Left lung (tissue), 10 donors: ENCODE measurements around the gene IMMP2L. TPM values are rescaled to one million over a fixed set of nuclear protein-coding genes. Genes with fewer than 3 reads are reported as not detected.

ENCODE experiments used
- ATAC-seq: fragments of 200-7000 bp; cut with Tn5 transposase; one replicate; pipeline ENCODE4 v1.9.1; 2020; ENCODE audit warnings: moderate library complexity
- DNase-seq, 4 donors: peaks; one replicate each; pipeline ENCODE4 v3.0.0-alpha.2; 2013 to 2020
- H3K27ac ChIP-seq, 2 donors: fragments of 200-600 bp; sonication (generic) in 1 of 2; one replicate each; pipeline versions ENCODE4 v1.5.0 to v1.8.0; 2020 to 2021
- H3K27me3 ChIP-seq, 2 donors: fragments of 200-600 bp; sonication (generic) in 1 of 2; one replicate each; pipeline versions ENCODE4 v1.5.0 to v1.8.0; 2020 to 2021
- H3K36me3 ChIP-seq, 2 donors: fragments of 200-600 bp; sonication (generic) in 1 of 2; one replicate each; pipeline versions ENCODE4 v1.5.0 to v1.8.0; 2020 to 2021
- H3K4me1 ChIP-seq, 2 donors: fragments of 200-600 bp; one replicate each; pipeline ENCODE4 v1.8.0; 2021
- H3K4me3 ChIP-seq, 2 donors: fragments of 200-600 bp; sonication (generic) in 1 of 2; one replicate each; pipeline versions ENCODE4 v1.5.0 to v1.8.0; 2020 to 2021; ENCODE audit warnings: mild to moderate bottlenecking in 1 of 2
- H3K9me3 ChIP-seq, 2 donors: fragments of 200-600 bp; sonication (generic) in 1 of 2; one replicate each; pipeline versions ENCODE4 v1.5.0 to v1.8.0; 2020 to 2021
- intact Hi-C, 2 donors: fragments of 100-400 bp; cut with DNase I; formaldehyde crosslinking; loops; one replicate each; pipeline versions ENCODE4 v1.11.2 to v1.14.2; 2022
- polyA plus RNA-seq, 6 donors: library from polyadenylated mRNA; unstranded; fragments of 120-200 nt; gene quantifications; one replicate each; pipeline ENCODE4 v1.2.1, GENCODE V29; 2013; ENCODE audit not compliant: insufficient read length in 6 of 6
- total RNA-seq, 2 donors: library from RNA; stranded (reverse); fragmentation: NEBNext Ultra II Directional; extraction: Animal tissue kit (Norgen Biotek cat#: 25700); gene quantifications; one replicate each; pipeline ENCODE4 v1.2.1, GENCODE V29; 2021
- TF ChIP-seq, protein P1 (sequence below), 2 donors: fragments of 200-600 bp; sonication (generic) in 1 of 2; IDR thresholded peaks; one replicate each; pipeline versions ENCODE4 v1.5.0 to v1.8.0; 2021; ENCODE audit warnings: antibody characterized with exemption in 2 of 2
- donor health status: DM: no; HTN: yes; CAD: no.
- donor health status: DM: no; HTN: no; CAD: no.

Gene IMMP2L
- total and polyA plus RNA-seq, 8 donors, result 10.3 to 30.1 (median 25.7) TPM

DNA sequence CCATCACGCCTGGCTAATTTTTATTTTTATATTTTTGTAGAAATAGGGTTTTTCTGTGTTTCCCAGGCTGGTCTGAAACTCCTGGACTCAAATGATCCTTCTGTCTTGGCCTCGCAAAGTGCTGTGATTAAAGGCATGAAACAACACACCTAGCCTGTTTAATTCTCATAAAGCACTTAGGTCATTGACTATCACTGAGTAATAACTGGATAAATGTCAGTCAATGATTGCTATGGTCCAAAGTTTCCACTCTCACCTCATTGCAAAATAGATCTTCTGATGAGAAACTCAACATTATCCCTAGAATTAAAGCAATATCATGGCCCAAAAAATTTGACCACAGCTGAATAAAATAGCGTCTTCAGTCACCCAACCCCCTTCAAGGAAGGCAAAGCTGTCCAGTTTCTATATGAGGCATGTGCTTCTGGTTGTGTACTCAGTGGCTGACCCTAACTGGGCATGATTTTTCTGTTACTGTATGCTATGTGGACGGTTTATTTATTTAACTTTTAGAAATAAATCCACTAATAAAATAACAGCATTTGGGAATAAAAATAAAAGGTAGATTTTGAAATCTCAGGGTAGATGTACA lies 557.9 kb downstream of the IMMP2L start:
- Histone ChIP-seq H3K4me1 (no peaks in the 10 kb centered on the region), H3K27ac (no peak overlapping the region), H3K4me3 (no peak overlapping the region), H3K27me3 (no peaks in the 10 kb centered on the region), H3K36me3 (no peaks in the 10 kb centered on the region), H3K9me3 (no peaks in the 10 kb centered on the region)
- no peak for ATAC-seq
- DNase-seq, result no peak
- TF ChIP-seq, protein P1, sequence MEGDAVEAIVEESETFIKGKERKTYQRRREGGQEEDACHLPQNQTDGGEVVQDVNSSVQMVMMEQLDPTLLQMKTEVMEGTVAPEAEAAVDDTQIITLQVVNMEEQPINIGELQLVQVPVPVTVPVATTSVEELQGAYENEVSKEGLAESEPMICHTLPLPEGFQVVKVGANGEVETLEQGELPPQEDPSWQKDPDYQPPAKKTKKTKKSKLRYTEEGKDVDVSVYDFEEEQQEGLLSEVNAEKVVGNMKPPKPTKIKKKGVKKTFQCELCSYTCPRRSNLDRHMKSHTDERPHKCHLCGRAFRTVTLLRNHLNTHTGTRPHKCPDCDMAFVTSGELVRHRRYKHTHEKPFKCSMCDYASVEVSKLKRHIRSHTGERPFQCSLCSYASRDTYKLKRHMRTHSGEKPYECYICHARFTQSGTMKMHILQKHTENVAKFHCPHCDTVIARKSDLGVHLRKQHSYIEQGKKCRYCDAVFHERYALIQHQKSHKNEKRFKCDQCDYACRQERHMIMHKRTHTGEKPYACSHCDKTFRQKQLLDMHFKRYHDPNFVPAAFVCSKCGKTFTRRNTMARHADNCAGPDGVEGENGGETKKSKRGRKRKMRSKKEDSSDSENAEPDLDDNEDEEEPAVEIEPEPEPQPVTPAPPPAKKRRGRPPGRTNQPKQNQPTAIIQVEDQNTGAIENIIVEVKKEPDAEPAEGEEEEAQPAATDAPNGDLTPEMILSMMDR (IDR thresholded peaks at IDR 0.05), result no peak
- intact Hi-C loops, result no loop called here

DNA sequence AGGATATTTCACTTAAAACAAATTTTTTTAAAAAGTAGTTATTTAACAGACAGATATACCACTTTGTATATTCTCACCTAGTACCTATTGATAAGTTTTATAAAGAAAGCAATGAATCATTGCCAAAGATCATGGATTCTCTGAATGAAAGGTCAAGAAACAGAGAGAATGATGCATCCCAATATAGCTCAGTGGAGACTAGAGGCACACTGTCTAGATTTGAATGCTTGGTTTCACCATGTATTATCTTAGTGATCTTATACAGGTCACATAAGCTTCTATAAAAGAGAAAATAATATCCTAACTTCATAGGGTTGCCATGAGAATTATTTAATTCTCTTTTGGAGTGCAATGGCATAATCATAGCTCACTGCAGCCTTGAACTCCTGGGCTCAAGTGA lies 558.4 kb downstream of the IMMP2L start:
- Histone ChIP-seq H3K27ac (no peak overlapping the region), H3K27me3 (no peaks in the 10 kb centered on the region), H3K4me3 (no peak overlapping the region), H3K9me3 (no peaks in the 10 kb centered on the region), H3K36me3 (no peaks in the 10 kb centered on the region), H3K4me1 (no peaks in the 10 kb centered on the region)
- TF ChIP-seq, protein P1 (IDR thresholded peaks at IDR 0.05), result no peak
- intact Hi-C loops, result no loop called here
- no peak for ATAC-seq
- no peak for DNase-seq

DNA sequence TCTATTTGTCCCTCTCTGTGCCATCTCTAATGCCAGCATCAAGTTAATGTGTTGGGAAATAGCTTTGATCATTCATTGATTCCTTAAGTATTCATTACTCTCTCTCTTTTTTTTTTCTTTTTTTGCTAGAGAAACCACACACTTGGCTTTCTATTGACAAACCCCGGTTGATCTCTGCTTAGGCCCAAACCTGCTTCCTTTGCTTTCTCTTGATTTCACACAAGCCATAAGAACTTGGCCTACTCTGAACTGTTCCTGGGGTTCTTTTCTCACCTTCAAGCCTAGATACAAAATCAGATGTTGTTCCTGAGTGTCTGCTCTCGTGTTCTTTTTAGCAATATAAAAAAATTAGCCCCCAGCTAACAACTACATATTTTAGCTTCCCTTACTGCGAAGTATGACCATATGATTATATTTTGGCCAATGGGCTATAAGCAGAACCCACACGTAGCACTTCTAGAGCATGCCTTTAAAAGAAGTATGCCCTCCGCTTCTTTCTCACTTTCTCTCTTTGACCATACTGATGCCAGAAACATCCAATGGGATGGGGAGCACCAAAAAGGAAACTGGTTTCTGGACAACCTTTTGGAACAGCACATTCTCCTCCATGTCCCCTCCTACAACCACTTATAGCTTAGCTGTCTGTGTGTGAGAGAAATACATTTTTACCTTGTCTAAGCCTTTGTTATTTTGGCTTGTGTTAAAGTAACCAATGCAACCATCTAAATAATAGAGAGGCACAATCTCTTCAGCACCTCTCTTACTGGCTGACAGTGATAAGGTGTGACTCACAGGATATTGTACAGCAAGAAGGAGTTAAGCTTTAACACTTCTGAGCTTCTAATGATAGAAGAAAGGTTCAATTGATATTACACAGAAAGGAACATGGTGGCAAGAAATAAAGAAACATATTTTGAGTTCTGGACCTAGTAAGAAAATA lies 568.0 kb downstream of the IMMP2L start:
- no peak for DNase-seq
- ATAC-seq, result no peak
- intact Hi-C loops, result no loop called here
- TF ChIP-seq, protein P1 (IDR thresholded peaks at IDR 0.05), result no peak
- H3K9me3 ChIP-seq, result no peaks in the 10 kb centered on the region
- H3K4me1 ChIP-seq, result no peaks in the 10 kb centered on the region
- H3K36me3 ChIP-seq, result no peaks in the 10 kb centered on the region
- H3K27ac ChIP-seq, result no peak overlapping the region
- no peaks in the 10 kb centered on the region for H3K27me3 ChIP-seq
- H3K4me3 ChIP-seq, result no peak overlapping the region

DNA sequence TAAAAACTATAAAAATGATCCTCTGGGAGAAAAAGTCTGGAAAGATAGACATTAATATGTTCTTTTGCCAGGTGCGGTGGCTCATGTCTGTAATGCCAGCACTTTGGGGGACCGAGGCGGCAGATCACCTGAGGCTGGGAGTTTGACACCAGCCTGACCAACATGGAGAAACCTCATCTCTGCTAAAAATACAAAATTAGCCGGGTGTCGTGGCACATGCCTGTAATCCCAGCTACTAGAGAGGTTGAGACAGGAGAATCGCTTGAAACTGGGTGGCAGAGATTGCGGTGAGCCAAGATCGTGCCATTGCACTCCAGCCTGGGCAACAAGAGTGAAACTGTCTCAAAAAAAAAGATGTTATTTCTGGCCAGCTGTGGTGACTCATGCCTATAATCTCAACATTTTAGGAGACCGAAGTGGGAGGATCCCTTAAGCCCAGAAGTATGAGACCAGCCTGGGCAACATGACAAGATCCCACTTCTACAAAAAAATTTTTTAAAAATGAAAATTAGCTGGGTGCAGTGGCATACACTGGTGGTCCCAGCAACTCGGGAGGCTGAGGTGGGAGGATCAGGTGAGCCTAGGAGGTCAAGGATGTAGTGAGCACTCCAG lies 573.3 kb downstream of the IMMP2L start:
- H3K27ac ChIP-seq, result no peak overlapping the region
- DNase-seq (peak in 1 of 4 donors; percentile 3), ATAC-seq (no peak)
- TF ChIP-seq, protein P1 (IDR thresholded peaks at IDR 0.05), result no peak
- no peak overlapping the region for H3K4me3 ChIP-seq
- no peaks in the 10 kb centered on the region for H3K9me3 ChIP-seq
- intact Hi-C loops, result no loop called here
- no peaks in the 10 kb centered on the region for H3K4me1 ChIP-seq
- H3K27me3 ChIP-seq, result no peaks in the 10 kb centered on the region
- H3K36me3 ChIP-seq, result no peaks in the 10 kb centered on the region

DNA sequence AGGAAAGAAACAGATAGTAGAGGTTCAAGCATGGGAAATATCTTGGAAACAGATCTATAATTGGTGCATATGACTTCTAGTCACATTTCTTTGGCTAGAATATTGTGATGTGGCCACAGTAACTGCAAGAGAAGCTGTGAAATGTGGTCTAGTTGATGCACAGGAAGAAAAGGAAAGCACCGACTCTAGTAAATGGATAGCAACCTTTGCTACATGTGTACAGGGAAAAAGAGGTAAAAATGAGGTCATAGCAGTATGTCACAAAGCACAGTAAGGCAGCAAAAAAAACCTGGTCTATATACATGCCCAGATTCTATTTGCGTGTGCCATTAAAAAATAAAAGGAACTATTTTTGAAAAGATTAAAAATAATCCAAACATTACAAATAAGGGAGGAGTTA lies 573.9 kb downstream of the IMMP2L start:
- Histone ChIP-seq H3K27me3 (no peaks in the 10 kb centered on the region), H3K36me3 (no peaks in the 10 kb centered on the region), H3K4me3 (no peak overlapping the region), H3K9me3 (no peaks in the 10 kb centered on the region), H3K27ac (no peak overlapping the region), H3K4me1 (no peaks in the 10 kb centered on the region)
- TF ChIP-seq, protein P1 (IDR thresholded peaks at IDR 0.05), result no peak
- ATAC-seq, result no peak
- no peak for DNase-seq
- intact Hi-C loops, result no loop called here
